WTC11 (cell line): ENCODE measurements around the gene TP53I3. TPM values are rescaled to one million over a fixed set of nuclear protein-coding genes. Genes with fewer than 3 reads are reported as not detected.

Experiments used
- ARID4B ChIP-seq: sonication (generic); formaldehyde crosslinking; IDR thresholded peaks from 2 replicates; pipeline ENCODE4 v1.8.0; 2023; ENCODE audit warnings: missing genetic modification reagents, mild to moderate bottlenecking, borderline replicate concordance
- CBFB ChIP-seq: sonication (generic); formaldehyde crosslinking; IDR thresholded peaks from 2 replicates; pipeline ENCODE4 v1.8.1; 2022; ENCODE audit warnings: mild to moderate bottlenecking, low read depth, missing genetic modification reagents
- ERG ChIP-seq: fragments of 250-450 bp; sonication (Bioruptor Pico); IDR thresholded peaks from 2 replicates; pipeline ENCODE4 v1.8.0; 2021; ENCODE audit warnings: mild to moderate bottlenecking
- FOXK1 ChIP-seq: sonication (generic); formaldehyde crosslinking; IDR thresholded peaks from 2 replicates; pipeline ENCODE4 v1.8.0; 2022; ENCODE audit warnings: mild to moderate bottlenecking, moderate library complexity, missing genetic modification reagents
- FOXP1 ChIP-seq: sonication (generic); formaldehyde crosslinking; IDR thresholded peaks from 2 replicates; pipeline ENCODE4 v1.8.0; 2022; ENCODE audit warnings: missing genetic modification reagents, mild to moderate bottlenecking, moderate library complexity, borderline replicate concordance
- FOXP4 ChIP-seq: sonication (generic); formaldehyde crosslinking; IDR thresholded peaks from 2 replicates; pipeline ENCODE4 v1.8.0; 2022; ENCODE audit warnings: mild to moderate bottlenecking, missing genetic modification reagents
- GABPB1 ChIP-seq: sonication (generic); formaldehyde crosslinking; IDR thresholded peaks from 2 replicates; pipeline ENCODE4 v1.8.1; 2023; ENCODE audit warnings: mild to moderate bottlenecking, missing genetic modification reagents
- MLX ChIP-seq: sonication (generic); formaldehyde crosslinking; IDR thresholded peaks from 2 replicates; pipeline ENCODE4 v1.8.1; 2023; ENCODE audit warnings: mild to moderate bottlenecking, missing genetic modification reagents, moderate library complexity
- PREB ChIP-seq: sonication (generic); formaldehyde crosslinking; IDR thresholded peaks from 2 replicates; pipeline ENCODE4 v1.8.1; 2022; ENCODE audit warnings: mild to moderate bottlenecking, missing genetic modification reagents, moderate library complexity, borderline replicate concordance
- SMAD3 ChIP-seq: sonication (generic); formaldehyde crosslinking; IDR thresholded peaks from 2 replicates; pipeline ENCODE4 v1.8.0; 2022; ENCODE audit warnings: missing genetic modification reagents, mild to moderate bottlenecking, borderline replicate concordance
- TEAD4 ChIP-seq: sonication (generic); formaldehyde crosslinking; IDR thresholded peaks from 2 replicates; pipeline ENCODE4 v1.8.0; 2022; ENCODE audit warnings: mild to moderate bottlenecking, missing genetic modification reagents
- ZNF138 ChIP-seq: sonication (generic); formaldehyde crosslinking; conservative IDR thresholded peaks from 2 replicates; pipeline ENCODE4 v1.8.1; 2022; ENCODE audit warnings: mild to moderate bottlenecking, moderate library complexity, missing genetic modification reagents
- total RNA-seq: library from RNA; stranded (reverse); gene quantifications from 3 replicates; pipeline ENCODE4 v1.2.3, GENCODE V29; 2021
- TF ChIP-seq, protein P1 (sequence below): sonication (generic); formaldehyde crosslinking; IDR thresholded peaks from 2 replicates; pipeline ENCODE4 v1.8.1; 2023; ENCODE audit warnings: mild to moderate bottlenecking, moderate library complexity, missing genetic modification reagents
- TF ChIP-seq, protein P2 (sequence below): sonication (generic); formaldehyde crosslinking; IDR thresholded peaks from 2 replicates; pipeline ENCODE4 v1.8.0; 2022; ENCODE audit warnings: mild to moderate bottlenecking, missing genetic modification reagents

TP53I3 gene
- total RNA-seq, 1 experiment from 2014 or later = 32.9 TPM

- TF ChIP-seq, protein P1, sequence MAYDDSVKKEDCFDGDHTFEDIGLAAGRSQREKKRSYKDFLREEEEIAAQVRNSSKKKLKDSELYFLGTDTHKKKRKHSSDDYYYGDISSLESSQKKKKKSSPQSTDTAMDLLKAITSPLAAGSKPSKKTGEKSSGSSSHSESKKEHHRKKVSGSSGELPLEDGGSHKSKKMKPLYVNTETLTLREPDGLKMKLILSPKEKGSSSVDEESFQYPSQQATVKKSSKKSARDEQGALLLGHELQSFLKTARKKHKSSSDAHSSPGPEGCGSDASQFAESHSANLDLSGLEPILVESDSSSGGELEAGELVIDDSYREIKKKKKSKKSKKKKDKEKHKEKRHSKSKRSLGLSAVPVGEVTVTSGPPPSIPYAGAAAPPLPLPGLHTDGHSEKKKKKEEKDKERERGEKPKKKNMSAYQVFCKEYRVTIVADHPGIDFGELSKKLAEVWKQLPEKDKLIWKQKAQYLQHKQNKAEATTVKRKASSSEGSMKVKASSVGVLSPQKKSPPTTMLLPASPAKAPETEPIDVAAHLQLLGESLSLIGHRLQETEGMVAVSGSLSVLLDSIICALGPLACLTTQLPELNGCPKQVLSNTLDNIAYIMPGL (CRISPR knock-in tag) = peak; percentile 92
- peak; percentile 50; the same call in 1 of the 2 replicates for TF ChIP-seq SMAD3
- peak; percentile 76; the same call in 1 of the 2 replicates for TF ChIP-seq PREB (CRISPR knock-in tag)
- TF ChIP-seq FOXP1 (CRISPR knock-in tag) = peak; percentile 60; the same call in 1 of the 2 replicates
- TF ChIP-seq ARID4B (CRISPR knock-in tag) = peak; percentile 90
- peak; percentile 76; the same call in 1 of the 2 replicates for TF ChIP-seq CBFB (CRISPR knock-in tag)
- TF ChIP-seq, protein P2, sequence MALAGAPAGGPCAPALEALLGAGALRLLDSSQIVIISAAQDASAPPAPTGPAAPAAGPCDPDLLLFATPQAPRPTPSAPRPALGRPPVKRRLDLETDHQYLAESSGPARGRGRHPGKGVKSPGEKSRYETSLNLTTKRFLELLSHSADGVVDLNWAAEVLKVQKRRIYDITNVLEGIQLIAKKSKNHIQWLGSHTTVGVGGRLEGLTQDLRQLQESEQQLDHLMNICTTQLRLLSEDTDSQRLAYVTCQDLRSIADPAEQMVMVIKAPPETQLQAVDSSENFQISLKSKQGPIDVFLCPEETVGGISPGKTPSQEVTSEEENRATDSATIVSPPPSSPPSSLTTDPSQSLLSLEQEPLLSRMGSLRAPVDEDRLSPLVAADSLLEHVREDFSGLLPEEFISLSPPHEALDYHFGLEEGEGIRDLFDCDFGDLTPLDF (CRISPR knock-in tag) = no peak
- TF ChIP-seq ERG = 0 out of 2 replicates have a peak, but pooled peaks have one; percentile 34
- TF ChIP-seq ZNF138 (CRISPR knock-in tag) = 0 out of 2 replicates have a peak, but pooled peaks have one; percentile 54
- peak; percentile 89; the same call in 1 of the 2 replicates for TF ChIP-seq MLX (CRISPR knock-in tag)
- TF ChIP-seq TEAD4 = peak; percentile 63; the same call in 1 of the 2 replicates
- peak; percentile 11; the same call in 1 of the 2 replicates for TF ChIP-seq FOXP4 (CRISPR knock-in tag)
- TF ChIP-seq FOXK1 (CRISPR knock-in tag) = peak; percentile 100
- TF ChIP-seq GABPB1 (CRISPR knock-in tag) = peak; percentile 95
- TF ChIP-seq, all 79 proteins: peak for 32
These were observed 8.5 kb downstream of the TP53I3 start, which contains the start of gene SF3B6 (continued) for GRCh38 chr2:24075915-24076848.
